GM19238 (cell line): ENCODE data around the gene TCEA3.

Source experiments
- DNase-seq: peaks from one replicate; pipeline ENCODE4 v3.0.0; 2011; ENCODE audit warnings: low spot score; ENCODE audit not compliant: insufficient read length

TCEA3 gene

DNA sequence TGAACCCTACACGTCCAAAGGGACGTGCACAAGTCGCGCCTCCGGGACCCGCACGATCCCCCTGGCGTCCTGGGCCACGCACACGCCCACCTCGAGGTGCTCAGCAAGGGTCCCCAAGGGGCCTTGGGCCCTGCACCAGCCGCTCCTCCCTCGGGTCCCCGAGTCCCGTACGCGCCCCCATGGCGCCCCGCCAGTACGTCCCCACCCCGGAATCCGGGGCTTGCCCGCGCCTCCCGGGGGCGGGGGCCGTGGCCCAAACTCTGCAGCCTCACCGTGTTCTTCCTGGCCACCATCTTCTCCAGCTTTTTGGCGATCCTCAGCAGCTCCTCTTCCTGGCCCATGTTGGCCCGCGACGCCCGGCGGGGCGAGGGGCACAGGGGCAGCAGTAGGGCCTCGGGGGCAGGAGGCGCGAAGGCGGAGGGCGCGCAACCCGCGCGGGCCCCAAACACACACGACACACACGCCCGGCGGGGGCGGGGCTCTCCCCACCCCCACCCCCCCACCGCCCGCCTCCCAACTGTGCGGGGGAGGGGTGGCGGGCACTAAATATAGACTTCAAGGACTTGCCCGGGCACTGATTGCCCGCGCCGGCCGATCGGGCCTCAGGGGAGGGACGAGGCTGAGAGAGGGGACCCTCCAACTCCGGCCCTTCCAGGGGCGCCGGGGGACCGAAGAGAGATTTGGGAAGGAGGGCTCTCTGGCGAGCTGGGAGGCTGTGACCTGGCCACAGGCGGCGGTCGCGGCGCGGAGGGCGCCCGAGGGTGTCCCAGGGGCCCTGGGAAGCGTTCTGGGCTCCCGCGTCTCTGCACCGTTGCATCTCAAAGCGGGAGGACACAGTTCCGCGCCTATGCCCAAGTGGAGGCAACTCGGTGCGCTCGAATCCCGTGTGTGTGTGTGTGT, at the start of gene TCEA3:
TSS of gene TCEA3 (minus strand) at position 456 of the 900 bp plus-strand sequence. CDS start at position 341, 115 bp downstream.
- DNase-seq = no peak

DNA sequence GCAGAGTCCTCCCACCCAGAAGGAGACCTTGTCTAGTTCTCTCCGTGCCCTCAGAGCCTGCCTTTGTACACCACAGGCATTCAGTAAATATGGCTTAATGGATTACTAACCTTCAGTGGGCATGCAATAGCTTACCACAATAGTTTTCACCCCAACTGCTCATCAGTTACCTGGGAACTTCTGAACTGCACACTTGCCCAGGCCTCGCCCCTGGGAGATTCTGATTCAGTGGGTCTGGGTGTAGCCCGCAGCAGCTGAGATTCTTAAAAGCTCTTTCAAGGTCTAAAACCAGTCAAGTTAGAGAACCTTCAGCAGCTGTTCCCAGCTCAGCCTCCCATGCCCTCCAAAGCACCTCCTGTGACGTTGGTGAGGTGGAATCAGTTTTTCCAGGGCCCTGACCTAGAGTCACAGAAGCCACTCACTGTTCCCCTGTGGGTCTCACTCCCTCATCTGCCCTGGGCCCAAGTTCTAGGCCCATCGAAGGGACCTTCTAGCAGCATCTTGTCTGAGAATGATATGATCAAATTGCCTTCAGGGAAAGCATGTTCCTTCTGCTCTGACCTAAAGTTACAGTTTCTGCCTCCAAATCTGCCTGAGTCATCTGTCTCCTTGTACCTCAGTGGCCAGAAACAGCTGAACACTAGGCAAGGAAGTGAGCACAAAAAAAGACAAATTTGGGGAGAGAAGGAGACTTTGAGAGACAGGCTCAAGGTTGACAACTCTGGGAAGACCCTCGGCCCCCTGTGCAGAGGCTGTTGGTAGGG, 48.7 kb upstream of the TCEA3 start:
- DNase-seq = no peak

DNA sequence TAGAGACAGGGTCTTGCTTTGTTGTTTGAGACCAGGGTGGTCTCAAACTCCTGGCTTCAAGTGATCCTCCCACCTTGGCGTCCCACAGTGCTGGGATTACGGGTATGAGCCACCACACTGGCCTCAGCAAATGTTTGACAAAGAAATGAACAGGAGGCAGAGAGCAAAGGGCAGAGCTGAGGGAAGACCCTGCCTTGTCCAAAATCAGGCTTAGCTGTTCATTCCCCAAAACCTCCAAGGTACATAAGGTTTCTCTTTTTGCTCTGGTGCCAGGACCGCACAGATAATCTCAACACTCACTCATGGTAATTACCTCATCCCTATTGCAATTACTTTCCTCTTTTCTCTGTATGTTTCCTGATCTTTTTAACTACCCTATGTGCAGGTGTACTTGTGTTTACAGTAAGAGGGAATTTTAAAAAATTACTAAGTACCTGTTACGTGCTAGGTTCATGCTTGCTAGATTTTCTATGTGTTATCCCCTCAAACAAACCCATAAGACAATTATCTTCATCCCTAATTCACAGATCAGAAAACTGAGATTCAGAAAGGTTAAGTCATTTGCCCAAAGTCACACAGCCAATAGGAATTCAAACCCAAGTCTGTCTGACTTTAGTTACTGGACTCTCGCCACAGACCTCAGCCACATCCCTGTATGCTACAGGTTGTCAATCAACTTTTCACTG, 47.9 kb upstream of the TCEA3 start:
- DNase-seq = no peak

DNA sequence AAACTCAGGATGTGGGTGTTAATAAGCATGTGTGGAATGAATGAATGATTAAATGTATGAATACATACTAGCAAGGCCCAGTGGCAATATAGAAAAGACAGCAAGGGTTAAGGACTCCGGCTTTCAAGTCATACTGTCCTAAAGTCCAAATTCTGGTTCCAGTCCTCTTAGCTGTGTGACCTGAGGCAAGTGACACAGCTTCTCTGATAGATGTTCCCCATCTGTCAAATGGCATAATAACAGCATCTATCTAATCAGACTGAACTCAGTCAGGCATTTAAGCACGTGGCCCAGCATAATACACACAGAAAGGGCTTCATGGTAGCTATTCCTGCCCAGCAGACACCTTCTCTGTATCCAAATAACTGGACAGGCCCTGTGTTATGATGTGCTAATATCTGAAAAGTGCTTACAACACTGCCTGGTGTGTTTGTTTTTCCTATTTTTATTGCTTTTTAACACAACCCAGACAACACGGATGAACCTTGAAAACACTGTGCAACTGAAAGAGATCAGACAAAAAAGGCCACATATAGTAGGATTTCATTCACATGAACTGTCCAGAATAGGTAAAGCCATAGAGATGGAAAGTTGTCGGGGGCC, 47.0 kb upstream of the TCEA3 start:
- DNase-seq = no peak

DNA sequence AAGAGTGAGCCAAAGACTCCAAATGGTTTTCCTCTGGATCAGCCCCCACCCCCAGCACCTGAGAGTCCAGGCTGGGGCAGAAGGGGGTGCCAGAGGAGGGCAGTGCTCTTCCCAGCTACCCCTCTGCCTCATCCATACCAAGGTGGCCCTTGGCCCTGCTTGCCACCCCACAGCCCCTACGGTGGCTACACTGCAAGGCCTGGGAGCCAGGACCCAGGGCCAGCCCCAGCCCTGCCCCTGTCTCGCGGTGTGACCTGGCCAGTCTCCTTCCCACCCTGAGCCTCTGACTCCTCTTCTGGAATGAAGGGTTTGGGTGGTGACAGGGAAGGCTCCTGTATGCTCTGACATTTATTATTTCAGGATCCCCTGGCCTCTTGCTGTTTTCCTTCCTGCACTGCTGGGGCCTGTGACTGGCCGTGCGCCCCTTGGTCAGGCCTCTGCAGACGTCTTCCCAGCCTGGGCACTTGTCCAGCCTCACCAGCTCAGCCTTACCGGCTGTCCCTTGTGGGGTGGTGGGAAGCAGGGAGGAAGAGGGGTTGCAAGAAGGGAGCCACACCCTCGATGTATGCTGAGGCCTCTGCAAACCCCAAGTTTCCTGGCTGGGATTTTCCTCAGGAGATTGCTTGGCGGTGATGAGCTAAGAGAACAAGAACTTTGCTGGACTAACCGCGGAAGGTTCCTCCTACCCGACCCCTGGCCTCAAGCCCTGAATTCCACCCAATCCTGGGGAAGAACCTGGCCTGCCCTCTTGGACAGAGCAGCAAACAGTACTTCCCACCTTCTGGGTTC, 45.9 kb upstream of the TCEA3 start:
- DNase-seq = no peak

DNA sequence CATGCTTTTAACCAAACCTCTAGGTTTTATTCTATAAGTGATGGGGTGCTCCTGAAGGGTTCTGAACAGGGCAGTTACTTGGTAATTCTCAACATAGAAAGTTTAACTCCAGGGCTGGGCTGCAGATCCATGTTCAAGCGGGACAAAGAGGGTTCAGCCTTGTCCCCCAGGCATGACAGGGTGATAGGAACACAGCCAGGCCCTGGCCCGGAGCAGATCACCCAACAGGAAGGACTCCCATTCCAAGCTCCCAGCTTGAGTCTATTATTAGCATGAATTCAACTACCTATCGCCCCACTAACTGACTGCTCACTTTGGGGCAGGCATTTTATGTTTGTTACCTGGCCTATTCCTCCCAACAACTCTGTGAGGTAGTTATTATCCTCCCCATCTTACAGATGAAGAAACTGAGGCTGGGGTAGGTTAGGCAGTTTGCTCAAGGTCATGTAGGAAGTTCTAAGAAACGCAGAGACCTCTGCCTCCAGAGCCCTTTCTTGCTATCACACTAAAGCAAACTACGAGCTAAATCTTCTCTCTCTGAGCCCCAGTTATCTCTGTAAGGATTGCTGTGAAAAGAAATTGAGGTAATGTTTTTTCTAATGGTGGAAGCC, 44.9 kb upstream of the TCEA3 start:
- no peak for DNase-seq

DNA sequence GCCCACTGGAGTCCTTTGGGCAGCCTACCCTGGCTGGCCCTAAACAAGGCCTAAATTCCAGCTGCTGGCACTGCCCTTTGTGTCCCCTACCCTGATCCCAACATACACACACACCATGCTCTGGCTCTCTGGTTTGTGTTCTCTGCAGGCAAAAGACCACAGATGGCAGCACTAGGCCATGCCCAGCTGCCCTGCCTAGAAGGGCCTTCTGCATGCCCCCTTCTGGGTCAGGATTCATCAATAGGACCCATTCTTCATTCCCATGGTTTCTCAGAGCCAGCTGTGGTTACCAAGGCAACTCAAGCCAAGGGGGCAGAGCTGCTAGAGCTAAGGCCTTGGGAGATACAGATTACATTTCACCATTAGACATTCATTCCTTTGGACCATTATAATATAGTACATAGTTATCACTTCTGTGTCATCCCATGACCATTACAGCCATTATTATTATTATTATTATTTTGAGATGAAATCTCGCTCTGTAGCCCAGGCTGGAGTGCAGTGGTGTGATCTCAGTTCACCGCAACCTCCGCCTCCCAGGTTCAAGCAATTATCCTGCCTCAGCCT, 42.0 kb upstream of the TCEA3 start:
- no peak for DNase-seq

DNA sequence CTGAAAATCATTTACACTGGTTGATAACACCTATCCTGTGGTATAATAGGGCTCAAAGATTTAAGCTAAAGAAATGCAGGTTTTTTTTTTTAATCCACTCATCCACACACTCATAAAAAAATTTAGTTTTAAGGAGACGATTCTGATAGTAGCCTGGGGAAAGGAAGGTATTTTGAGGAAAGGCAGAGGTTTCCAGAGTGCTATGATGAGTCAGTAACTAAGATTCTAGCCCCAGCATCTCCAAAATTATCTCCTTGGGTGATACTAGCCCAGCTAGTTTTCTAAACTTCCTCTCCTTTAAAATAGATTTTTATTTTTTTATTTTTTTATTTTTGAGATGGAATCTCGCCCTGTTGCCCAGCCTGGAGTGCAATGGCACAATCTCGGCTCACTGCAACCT, 38.7 kb upstream of the TCEA3 start:
- no peak for DNase-seq

DNA sequence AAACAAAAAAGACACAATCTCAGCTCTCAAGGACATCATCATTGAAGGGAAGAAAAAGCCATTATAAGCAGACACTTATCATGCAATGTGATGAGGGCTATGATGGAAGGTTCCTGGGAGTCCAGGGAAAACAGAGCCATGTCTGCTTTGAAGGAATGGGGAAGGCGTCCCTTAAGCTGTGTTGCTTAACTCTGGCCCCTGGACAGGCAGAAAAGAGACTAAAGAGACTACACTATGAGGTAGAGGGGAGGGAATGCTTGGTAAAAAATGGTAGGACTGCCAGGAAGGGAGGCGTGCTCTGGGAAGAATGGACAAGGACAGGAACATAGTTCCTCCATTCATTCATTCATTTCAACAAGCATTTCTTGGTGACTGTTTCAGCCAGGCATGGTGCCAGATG, 38.2 kb upstream of the TCEA3 start:
- DNase-seq = no peak

DNA sequence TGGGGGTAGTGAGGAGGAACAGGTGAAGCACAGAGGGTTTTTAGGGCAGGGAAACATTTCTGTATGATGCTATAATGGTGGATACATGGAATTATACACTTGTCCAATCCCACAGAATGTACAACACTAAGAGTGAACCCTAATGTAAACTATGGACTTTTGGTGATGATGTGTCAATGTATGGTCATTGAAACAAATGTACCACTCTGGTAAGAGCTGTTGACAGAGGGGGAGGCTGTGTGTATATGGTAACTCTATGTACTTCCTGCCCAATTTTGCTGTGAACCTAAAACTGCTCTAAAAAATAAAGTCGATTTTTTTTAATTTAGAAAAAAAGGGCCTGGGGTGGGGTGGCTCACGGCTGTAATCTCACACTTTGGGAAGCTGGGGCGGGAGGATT, 36.5 kb upstream of the TCEA3 start:
- no peak for DNase-seq

DNA sequence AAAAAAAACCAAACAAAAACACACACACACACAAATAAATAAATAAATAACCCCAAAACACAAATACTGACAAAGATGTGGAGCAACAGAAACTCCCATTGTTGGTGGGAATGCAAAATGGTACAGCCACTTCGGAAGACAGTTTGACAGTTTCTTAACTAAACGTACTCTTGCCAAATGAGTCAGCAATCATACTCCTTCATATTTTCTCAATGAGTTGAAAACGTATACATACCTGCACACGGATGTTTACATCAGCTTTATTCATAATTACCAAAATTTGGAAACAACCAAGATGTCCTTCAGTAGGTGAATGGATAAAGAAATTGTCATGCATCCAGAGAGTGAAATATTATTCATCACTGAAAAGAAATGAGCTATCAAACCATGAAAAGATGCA, 36.0 kb upstream of the TCEA3 start:
- no peak for DNase-seq

DNA sequence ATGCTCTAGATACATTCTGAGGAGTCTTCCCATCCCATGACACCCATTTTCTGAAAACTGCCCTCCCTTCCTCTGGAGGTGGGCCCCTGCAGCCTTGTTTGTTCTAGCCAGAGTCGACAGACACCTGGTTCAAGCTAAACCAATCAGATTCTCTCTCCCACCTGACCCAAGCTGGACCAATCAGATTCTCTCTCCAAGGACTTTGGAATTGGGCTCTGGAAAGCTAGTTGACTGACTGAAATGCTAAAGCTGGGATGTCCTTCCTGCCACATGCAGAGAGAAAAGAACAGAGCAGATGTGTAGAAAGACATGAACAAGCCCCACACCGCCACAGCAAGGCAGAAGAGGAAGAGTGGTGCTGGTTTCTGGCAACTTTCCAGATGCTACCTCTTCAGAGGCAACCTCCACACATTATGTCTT, 34.8 kb upstream of the TCEA3 start:
- no peak for DNase-seq

DNA sequence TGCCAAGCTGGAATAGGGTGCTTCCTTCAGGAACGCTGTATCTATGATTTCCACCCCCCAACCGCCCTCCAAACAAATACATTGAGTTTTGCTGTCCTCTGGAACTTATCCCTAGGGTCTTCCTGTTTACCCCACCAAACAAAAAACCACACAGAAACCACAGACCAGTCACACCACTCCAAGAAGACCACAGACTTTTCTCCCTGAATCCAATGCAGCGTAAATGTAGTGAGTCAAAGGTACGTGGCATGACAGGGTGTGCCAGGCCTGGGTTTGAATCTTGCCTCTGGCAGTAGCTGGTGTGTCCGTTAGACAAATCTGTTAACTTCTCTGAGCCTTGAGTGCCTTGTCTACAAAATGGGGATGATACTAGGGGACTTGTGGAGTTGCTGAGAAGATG, 31.7 kb upstream of the TCEA3 start:
- DNase-seq = no peak

DNA sequence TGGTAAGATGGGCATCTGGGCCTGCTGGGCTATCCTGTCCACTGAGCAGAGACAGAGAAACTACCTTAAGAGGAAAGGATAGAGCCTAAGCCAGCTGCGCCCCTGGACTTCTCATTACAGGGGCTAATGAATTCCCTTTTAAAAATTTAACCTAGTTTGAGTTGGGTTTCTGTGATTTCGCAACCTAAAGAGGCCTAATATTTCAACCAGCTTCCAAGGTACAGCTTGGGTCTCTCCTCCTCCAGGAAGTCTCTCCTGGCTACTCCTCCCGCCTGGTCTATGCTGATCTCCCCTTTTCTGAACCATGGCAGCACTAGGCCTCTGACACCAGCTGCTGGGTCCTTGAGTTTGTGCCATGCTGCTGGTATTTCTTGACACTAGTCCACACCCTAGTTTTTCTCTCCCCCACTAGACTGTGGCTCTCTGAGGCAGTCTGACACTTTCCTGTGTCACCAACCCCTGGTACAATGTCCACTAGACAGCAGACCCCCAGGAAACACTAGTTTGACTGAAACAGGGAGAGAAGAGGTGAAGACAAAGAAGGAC, 29.0 kb upstream of the TCEA3 start:
- DNase-seq = no peak

DNA sequence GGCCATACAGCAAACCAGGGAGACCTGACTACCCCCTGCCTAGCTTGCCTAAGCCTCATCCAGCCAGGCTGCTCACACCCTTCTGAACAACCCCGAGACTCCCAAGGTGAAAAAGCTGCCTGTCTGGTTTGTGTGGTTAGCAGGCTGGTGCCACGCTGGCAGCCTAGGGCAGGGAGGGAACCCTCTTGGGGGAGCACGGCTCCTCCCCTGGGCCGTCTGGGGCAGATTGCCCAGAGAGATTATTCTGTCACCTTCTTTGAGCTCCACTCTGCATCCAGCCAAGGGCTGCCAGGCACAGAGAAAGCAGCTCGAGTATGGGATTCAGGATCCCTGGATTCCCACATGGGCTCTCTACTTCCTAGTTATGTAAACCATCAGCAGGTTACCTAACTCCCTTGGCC, 27.5 kb upstream of the TCEA3 start:
- DNase-seq = no peak

DNA sequence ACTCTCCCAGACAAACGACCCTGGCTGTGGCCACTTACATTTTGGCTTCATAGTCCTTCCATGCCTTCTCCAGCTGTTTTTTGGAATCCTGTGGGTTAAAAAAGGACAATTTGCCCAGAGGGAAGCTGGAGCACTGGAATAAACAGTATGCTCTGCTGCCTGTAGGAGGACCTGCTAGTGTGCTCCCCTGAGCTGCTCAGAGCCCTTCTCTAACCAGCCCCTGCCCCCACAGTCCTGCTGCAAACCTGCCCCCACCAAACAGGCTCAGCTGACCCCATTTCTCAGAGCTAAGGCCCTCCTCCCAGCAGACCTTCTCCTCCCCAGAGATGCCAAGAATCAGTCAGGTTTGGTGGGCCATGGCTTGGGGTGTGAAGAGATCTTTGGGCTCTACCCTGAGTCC, 26.9 kb upstream of the TCEA3 start:
- DNase-seq = no peak

DNA sequence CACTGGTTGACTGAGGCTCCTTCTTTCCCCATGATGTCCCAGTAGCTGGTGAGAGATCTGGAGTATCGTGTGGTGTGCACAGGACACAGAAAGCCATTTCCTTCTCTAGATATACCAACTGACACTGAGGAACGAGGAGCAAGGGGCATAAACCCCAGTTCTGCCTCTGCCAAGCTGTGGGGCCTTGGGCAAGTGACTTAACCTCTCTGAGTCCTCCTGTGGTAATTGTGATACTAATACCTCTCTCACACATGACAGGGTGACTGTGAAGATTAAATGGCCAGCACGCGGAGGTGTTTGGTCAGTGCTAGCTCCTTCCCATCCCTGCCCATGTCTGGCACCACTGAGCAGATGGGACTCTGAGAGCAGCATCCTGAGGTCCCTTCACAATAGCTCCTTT, 26.3 kb upstream of the TCEA3 start:
- DNase-seq = no peak

DNA sequence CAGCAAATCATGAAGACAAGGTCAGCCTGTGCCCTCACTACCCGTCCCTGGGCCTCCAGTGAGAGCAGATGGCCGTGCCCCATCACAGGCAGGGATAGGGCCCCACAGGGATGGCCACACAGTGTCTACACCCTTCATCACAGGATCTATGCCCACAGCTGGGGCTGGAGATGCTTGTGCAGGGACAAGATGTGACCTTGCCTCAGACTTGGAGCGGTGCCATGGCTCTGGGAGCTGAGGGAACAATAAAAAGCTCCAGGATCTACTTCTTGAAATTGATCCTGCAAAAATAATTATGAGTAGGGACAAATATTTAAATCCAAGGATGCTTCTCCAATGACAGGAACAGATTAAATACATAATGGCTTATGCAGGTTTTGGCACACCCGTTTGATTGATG, 25.4 kb upstream of the TCEA3 start:
- no peak for DNase-seq

DNA sequence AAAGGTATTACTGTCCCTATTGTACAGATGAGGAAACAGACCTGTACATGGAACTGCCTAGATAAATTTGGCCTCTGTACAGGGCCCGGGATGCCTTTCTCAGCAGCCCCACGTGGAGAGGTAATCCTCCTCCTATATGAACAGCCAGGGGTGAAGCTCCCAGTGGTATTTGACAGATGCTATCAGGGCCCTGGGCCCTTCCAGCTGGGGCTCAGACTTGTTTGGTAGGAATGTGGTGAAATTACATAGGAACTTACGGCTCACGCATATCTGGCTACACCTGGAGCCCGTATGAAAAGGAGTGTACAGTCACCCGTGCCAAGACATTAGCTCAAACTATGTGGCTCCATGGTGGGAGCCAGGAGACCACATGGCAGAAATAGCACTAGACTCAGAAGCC, 24.8 kb upstream of the TCEA3 start:
- DNase-seq = no peak

DNA sequence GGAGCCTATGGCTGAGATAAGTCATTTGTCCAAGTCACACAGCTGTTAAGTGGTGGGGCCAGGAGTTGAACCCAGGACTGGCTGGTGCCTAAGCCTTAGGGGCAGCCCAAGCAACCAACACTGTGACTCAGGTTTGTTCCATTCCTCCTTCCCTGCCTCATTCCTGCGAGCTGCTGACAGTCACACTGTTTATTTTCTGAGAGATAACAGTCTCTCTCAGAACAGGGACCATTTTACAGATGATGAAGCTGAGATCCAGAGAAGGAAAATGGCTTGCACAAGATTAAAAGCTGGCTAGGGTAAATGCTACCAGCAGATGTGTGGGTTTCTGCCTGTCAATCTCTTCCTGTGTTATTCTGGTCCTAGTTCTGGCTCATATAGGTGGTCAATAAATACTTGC, 24.3 kb upstream of the TCEA3 start:
- DNase-seq = no peak
